ENCODE results near the gene PAQR3.

The PAQR3 gene

GRCh38 chr4:78938868-78939666, at the start of gene PAQR3:
PAQR3 (minus strand) TSS chr4:78939438; CDS start chr4:78939224, 214 bp downstream.
- peak within 1 kb of the TSS; percentile 85 for H3K4me3 Mint-ChIP-seq
- H3K4me1 Mint-ChIP-seq (ENCODE audit: low read depth), result peaks cover 28% of the 10 kb centered on the region
- H3K27ac Mint-ChIP-seq, result peak within 1 kb of the TSS; percentile 75
- H3K9me3 Mint-ChIP-seq, result no peaks in the 10 kb centered on the region
- intact Hi-C loops (cut with micrococcal nuclease), result no loop called here
- no peaks in the 10 kb centered on the region for H3K36me3 Mint-ChIP-seq (ENCODE audit: low read depth)
- peaks cover 8% of the 10 kb centered on the region for H3K27me3 Mint-ChIP-seq

GRCh38 chr4:78987683-78988082, 48.4 kb upstream of the PAQR3 start:
- intact Hi-C loops (cut with micrococcal nuclease), result no loop called here
- Mint-ChIP-seq H3K27ac (no peak overlapping the region), H3K9me3 (no peaks in the 10 kb centered on the region), H3K4me1 (ENCODE audit: low read depth) (no peaks in the 10 kb centered on the region), H3K27me3 (no peaks in the 10 kb centered on the region), H3K36me3 (ENCODE audit: low read depth) (no peaks in the 10 kb centered on the region), H3K4me3 (no peak overlapping the region)

GRCh38 chr4:78984593-78984992, 45.4 kb upstream of the PAQR3 start:
- Mint-ChIP-seq H3K36me3 (ENCODE audit: low read depth) (no peaks in the 10 kb centered on the region), H3K4me3 (no peak overlapping the region), H3K4me1 (ENCODE audit: low read depth) (no peaks in the 10 kb centered on the region), H3K27ac (no peak overlapping the region), H3K27me3 (no peaks in the 10 kb centered on the region), H3K9me3 (peaks cover 5% of the 10 kb centered on the region)
- intact Hi-C loops (cut with micrococcal nuclease), result no loop called here

- Mint-ChIP-seq H3K4me3 (no peak overlapping the region), H3K27ac (no peak overlapping the region), H3K27me3 (no peaks in the 10 kb centered on the region), H3K9me3 (no peaks in the 10 kb centered on the region), H3K4me1 (ENCODE audit: low read depth) (no peaks in the 10 kb centered on the region), H3K36me3 (ENCODE audit: low read depth) (no peaks in the 10 kb centered on the region)
- intact Hi-C loops (cut with micrococcal nuclease), result no loop called here
Measured at GRCh38 chr4:78975865-78976264, 36.6 kb upstream of the PAQR3 start.

GRCh38 chr4:78971776-78972175, 32.5 kb upstream of the PAQR3 start:
- H3K36me3 Mint-ChIP-seq (ENCODE audit: low read depth), result no peaks in the 10 kb centered on the region
- intact Hi-C loops (cut with micrococcal nuclease), result no loop called here
- H3K4me3 Mint-ChIP-seq, result no peak overlapping the region
- no peaks in the 10 kb centered on the region for H3K27me3 Mint-ChIP-seq
- no peak overlapping the region for H3K27ac Mint-ChIP-seq
- H3K4me1 Mint-ChIP-seq (ENCODE audit: low read depth), result no peaks in the 10 kb centered on the region
- H3K9me3 Mint-ChIP-seq, result no peaks in the 10 kb centered on the region

- H3K27me3 Mint-ChIP-seq, result no peaks in the 10 kb centered on the region
- H3K27ac Mint-ChIP-seq, result no peak overlapping the region
- no peaks in the 10 kb centered on the region for H3K36me3 Mint-ChIP-seq (ENCODE audit: low read depth)
- H3K4me3 Mint-ChIP-seq, result no peak overlapping the region
- no peaks in the 10 kb centered on the region for H3K4me1 Mint-ChIP-seq (ENCODE audit: low read depth)
- intact Hi-C loops (cut with micrococcal nuclease), result no loop called here
- no peaks in the 10 kb centered on the region for H3K9me3 Mint-ChIP-seq
Measured at GRCh38 chr4:78971326-78971725, 32.1 kb upstream of the PAQR3 start.

- H3K27me3 Mint-ChIP-seq, result no peaks in the 10 kb centered on the region
- H3K9me3 Mint-ChIP-seq, result no peaks in the 10 kb centered on the region
- no peak overlapping the region for H3K4me3 Mint-ChIP-seq
- no peak overlapping the region for H3K27ac Mint-ChIP-seq
- H3K4me1 Mint-ChIP-seq (ENCODE audit: low read depth), result no peaks in the 10 kb centered on the region
- H3K36me3 Mint-ChIP-seq (ENCODE audit: low read depth), result no peaks in the 10 kb centered on the region
- intact Hi-C loops (cut with micrococcal nuclease), result no loop called here
Measured at GRCh38 chr4:78962597-78963115, 23.4 kb upstream of the PAQR3 start.

- no peaks in the 10 kb centered on the region for H3K27me3 Mint-ChIP-seq
- H3K4me3 Mint-ChIP-seq, result no peak overlapping the region
- H3K36me3 Mint-ChIP-seq (ENCODE audit: low read depth), result no peaks in the 10 kb centered on the region
- no peaks in the 10 kb centered on the region for H3K4me1 Mint-ChIP-seq (ENCODE audit: low read depth)
- no peak overlapping the region for H3K27ac Mint-ChIP-seq
- intact Hi-C loops (cut with micrococcal nuclease), result no loop called here
- H3K9me3 Mint-ChIP-seq, result no peaks in the 10 kb centered on the region
Measured at GRCh38 chr4:78960926-78961325, 21.7 kb upstream of the PAQR3 start.

- peaks cover 5% of the 10 kb centered on the region for H3K27me3 Mint-ChIP-seq
- intact Hi-C loops (cut with micrococcal nuclease), result no loop called here
- H3K36me3 Mint-ChIP-seq (ENCODE audit: low read depth), result no peaks in the 10 kb centered on the region
- H3K27ac Mint-ChIP-seq, result no peak overlapping the region
- no peaks in the 10 kb centered on the region for H3K4me1 Mint-ChIP-seq (ENCODE audit: low read depth)
- no peak overlapping the region for H3K4me3 Mint-ChIP-seq
- no peaks in the 10 kb centered on the region for H3K9me3 Mint-ChIP-seq
Measured at GRCh38 chr4:78956975-78957374, 17.7 kb upstream of the PAQR3 start.

- Mint-ChIP-seq H3K27me3 (peaks cover 5% of the 10 kb centered on the region), H3K4me3 (no peak overlapping the region), H3K4me1 (ENCODE audit: low read depth) (no peaks in the 10 kb centered on the region), H3K9me3 (no peaks in the 10 kb centered on the region), H3K36me3 (ENCODE audit: low read depth) (no peaks in the 10 kb centered on the region), H3K27ac (no peak overlapping the region)
- intact Hi-C loops (cut with micrococcal nuclease), result loop anchor here (5.0 kb wide), 3 partner anchors 623 to 1383 kb away; partner anchors contain the start of gene CFAP299
Measured at GRCh38 chr4:78953769-78954666, 14.8 kb upstream of the PAQR3 start.

GRCh38 chr4:78953231-78953630, 14.0 kb upstream of the PAQR3 start:
- Mint-ChIP-seq H3K9me3 (no peaks in the 10 kb centered on the region), H3K27ac (no peak overlapping the region), H3K27me3 (peaks cover 5% of the 10 kb centered on the region), H3K4me3 (no peak overlapping the region), H3K36me3 (ENCODE audit: low read depth) (no peaks in the 10 kb centered on the region), H3K4me1 (ENCODE audit: low read depth) (no peaks in the 10 kb centered on the region)
- intact Hi-C loops (cut with micrococcal nuclease), result loop anchor here (5.0 kb wide), 3 partner anchors 624 to 1384 kb away; partner anchors contain the start of gene CFAP299

- Mint-ChIP-seq H3K4me3 (no peak overlapping the region), H3K27me3 (peaks cover 5% of the 10 kb centered on the region), H3K27ac (no peak overlapping the region), H3K4me1 (ENCODE audit: low read depth) (peaks cover 3% of the 10 kb centered on the region), H3K36me3 (ENCODE audit: low read depth) (no peaks in the 10 kb centered on the region), H3K9me3 (no peaks in the 10 kb centered on the region)
- intact Hi-C loops (cut with micrococcal nuclease), result loop anchor here (5.0 kb wide), 3 partner anchors 625 to 1385 kb away; partner anchors contain the start of gene CFAP299
Measured at GRCh38 chr4:78951862-78952472, 12.7 kb upstream of the PAQR3 start.

GRCh38 chr4:78949735-78950134, 10.5 kb upstream of the PAQR3 start:
- no peak overlapping the region for H3K4me3 Mint-ChIP-seq
- H3K36me3 Mint-ChIP-seq (ENCODE audit: low read depth), result no peaks in the 10 kb centered on the region
- peaks cover 7% of the 10 kb centered on the region for H3K27me3 Mint-ChIP-seq
- intact Hi-C loops (cut with micrococcal nuclease), result loop anchor here (5.0 to 10.0 kb wide), 4 partner anchors 628 to 1388 kb away; partner anchors contain the start of genes CFAP299 and PRDM8
- no peaks in the 10 kb centered on the region for H3K9me3 Mint-ChIP-seq
- H3K4me1 Mint-ChIP-seq (ENCODE audit: low read depth), result peaks cover 10% of the 10 kb centered on the region
- no peak overlapping the region for H3K27ac Mint-ChIP-seq
